ENCODE results near the gene PACS1. TPM values are rescaled to one million over a fixed set of nuclear protein-coding genes. Genes with fewer than 3 reads are reported as not detected.
A peak's percentile ranks its signal among the peaks of the same experiment; 100 is the strongest.
"Not testable (repeated sequence)": the region's sequence is repeated elsewhere in the genome, so short reads cannot be mapped to it uniquely, and the experiment has no call there.

PACS1 gene
- total RNA-seq, 1 experiment from 2014 or later: 91.8 TPM

- DNase-seq (ENCODE audit: low read depth, low spot score): no peak
- intact Hi-C loops (cut with micrococcal nuclease; ENCODE audit: unreplicated experiment): no loop called here
Measured at GRCh38 chr11:66022401-66023185, 47.5 kb upstream of the PACS1 start.

GRCh38 chr11:66023186-66023440, 47.0 kb upstream of the PACS1 start:
- H3K4me3 ChIP-seq (ENCODE audit: low read depth in 2 of 2, low read length in 2 of 2); POLR2A ChIA-PET; intact Hi-C loops (cut with micrococcal nuclease; ENCODE audit: unreplicated experiment): not testable (repeated sequence)

More at GRCh38 chr11:66022401-66023185, 47.5 kb upstream of the PACS1 start:
- H3K9me3 ChIP-seq (ENCODE audit: control insufficient read depth, insufficient read depth, low read depth, low read length): no peaks in the 10 kb centered on the region
- ChIA-PET POLR2A (no interaction called here), CTCF (interaction anchor here (0.6 to 1.6 kb wide), 5 partner anchors 14 to 349 kb away, joined by 4 to 10 read pairs (median 6); no protein-coding TSS in a partner anchor)
- H3K27me3 ChIP-seq (ENCODE audit: control insufficient read depth, insufficient read depth, low read length): no peaks in the 10 kb centered on the region
- in situ Hi-C loops (cut with HindIII; ENCODE audit: low pct_unique_long_range_greater_than_20kb, low sequenced_read_pairs): no loop called here
- no peak for TF ChIP-seq TCF7L2 (IDR thresholded peaks at IDR 0.05; ENCODE audit: low read depth, low read length)
- 0 out of 2 replicates have a peak, but pooled peaks have one; percentile 25 for TF ChIP-seq POLR2AphosphoS5 (IDR thresholded peaks at IDR 0.05; ENCODE audit: low read depth, low read length)
- no peak for TF ChIP-seq SIN3A (IDR thresholded peaks at IDR 0.05; ENCODE audit: borderline replicate concordance, insufficient read depth, low read depth, low read length)
- peak; percentile 100 for TF ChIP-seq CTCF (IDR thresholded peaks at IDR 0.05)
- no peak for TF ChIP-seq REST (IDR thresholded peaks at IDR 0.05; ENCODE audit: insufficient read depth in 1 of 2, low read depth in 2 of 2, low read length in 1 of 2)
- peak; percentile 89 for ATAC-seq
- H3K36me3 ChIP-seq (ENCODE audit: control insufficient read depth, insufficient read depth, low read length): no peaks in the 10 kb centered on the region
- H3K4me3 ChIP-seq (ENCODE audit: low read depth in 2 of 2, low read length in 2 of 2): peak overlapping the region; percentile 25 to 51
- no TSS peak for BruUV-seq (replicated peaks)
- H3K27ac ChIP-seq (ENCODE audit: low read length): peak overlapping the region; percentile 55; the same call in 1 of the 2 replicates
- peaks cover 12% of the 10 kb centered on the region; the same call in 1 of the 2 replicates for H3K4me1 ChIP-seq (ENCODE audit: control insufficient read depth, insufficient read depth, low read length)

GRCh38 chr11:66026017-66026529, 44.0 kb upstream of the PACS1 start, which contains the start of gene CATSPER1:
CATSPER1 (minus strand) TSS chr11:66026479; CDS start chr11:66026379, 100 bp downstream.
- Histone ChIP-seq H3K27me3 (ENCODE audit: control insufficient read depth, insufficient read depth, low read length) (no peaks in the 10 kb centered on the region), H3K27ac (ENCODE audit: low read length) (no peak within 1 kb of the TSS), H3K36me3 (ENCODE audit: control insufficient read depth, insufficient read depth, low read length) (no peaks in the 10 kb centered on the region), H3K9me3 (ENCODE audit: control insufficient read depth, insufficient read depth, low read depth, low read length) (no peaks in the 10 kb centered on the region), H3K4me3 (ENCODE audit: low read depth in 2 of 2, low read length in 2 of 2) (no peak within 1 kb of the TSS), H3K4me1 (ENCODE audit: control insufficient read depth, insufficient read depth, low read length) (peaks cover 10% of the 10 kb centered on the region; the same call in 1 of the 2 replicates)
- no peak for TF ChIP-seq CTCF (IDR thresholded peaks at IDR 0.05)
- TF ChIP-seq REST (IDR thresholded peaks at IDR 0.05; ENCODE audit: insufficient read depth in 1 of 2, low read depth in 2 of 2, low read length in 1 of 2): no peak
- TF ChIP-seq SIN3A (IDR thresholded peaks at IDR 0.05; ENCODE audit: borderline replicate concordance, insufficient read depth, low read depth, low read length): no peak
- no peak for TF ChIP-seq TCF7L2 (IDR thresholded peaks at IDR 0.05; ENCODE audit: low read depth, low read length)
- no peak for TF ChIP-seq POLR2AphosphoS5 (IDR thresholded peaks at IDR 0.05; ENCODE audit: low read depth, low read length)
- no peak for ATAC-seq
- BruUV-seq (replicated peaks): no TSS peak
- CTCF ChIA-PET: interaction anchor here (0.6 kb wide), 1 partner anchor 33 kb away, joined by 3 read pairs; no protein-coding TSS in a partner anchor
- in situ Hi-C loops (cut with HindIII; ENCODE audit: low pct_unique_long_range_greater_than_20kb, low sequenced_read_pairs): no loop called here
- intact Hi-C loops (cut with micrococcal nuclease; ENCODE audit: unreplicated experiment): no loop called here
- POLR2A ChIA-PET: interaction anchor here (0.7 kb wide), 1 partner anchor 47 kb away, joined by 4 read pairs; no protein-coding TSS in a partner anchor
- no peak for DNase-seq (ENCODE audit: low read depth, low spot score)

More at GRCh38 chr11:66023186-66023440, 47.0 kb upstream of the PACS1 start:
- H3K27ac ChIP-seq (ENCODE audit: low read length); H3K27me3 ChIP-seq (ENCODE audit: control insufficient read depth, insufficient read depth, low read length); BruUV-seq (replicated peaks); H3K36me3 ChIP-seq (ENCODE audit: control insufficient read depth, insufficient read depth, low read length); in situ Hi-C loops (cut with HindIII; ENCODE audit: low pct_unique_long_range_greater_than_20kb, low sequenced_read_pairs); DNase-seq (ENCODE audit: low read depth, low spot score); ATAC-seq; H3K9me3 ChIP-seq (ENCODE audit: control insufficient read depth, insufficient read depth, low read depth, low read length): not testable (repeated sequence)
- CTCF ChIA-PET: interaction anchor here (0.6 kb wide), 1 partner anchor 349 kb away, joined by 6 read pairs; no protein-coding TSS in a partner anchor
- peaks cover 12% of the 10 kb centered on the region; the same call in 1 of the 2 replicates for H3K4me1 ChIP-seq (ENCODE audit: control insufficient read depth, insufficient read depth, low read length)

All from Panc1 (cell line).